LNCaP clone FGC (cell line): ENCODE data around the gene MLLT3.

Source experiments
- DNase-seq: peaks from one replicate; pipeline ENCODE4 v3.0.0-alpha.2; 2011; ENCODE audit warnings: low read depth
- H3K4me3 ChIP-seq: 2 replicates; pipeline ENCODE4 v1.5.1; 2011; ENCODE audit warnings: mild to moderate bottlenecking, low read depth, low read length, control low read depth
- TF ChIP-seq, protein P1 (sequence below): IDR thresholded peaks from 2 replicates; pipeline ENCODE4 v1.5.1; 2012; ENCODE audit warnings: mild to moderate bottlenecking; ENCODE audit not compliant: control insufficient read depth, insufficient read depth; ENCODE audit errors: extremely low read depth

MLLT3 gene

DNA sequence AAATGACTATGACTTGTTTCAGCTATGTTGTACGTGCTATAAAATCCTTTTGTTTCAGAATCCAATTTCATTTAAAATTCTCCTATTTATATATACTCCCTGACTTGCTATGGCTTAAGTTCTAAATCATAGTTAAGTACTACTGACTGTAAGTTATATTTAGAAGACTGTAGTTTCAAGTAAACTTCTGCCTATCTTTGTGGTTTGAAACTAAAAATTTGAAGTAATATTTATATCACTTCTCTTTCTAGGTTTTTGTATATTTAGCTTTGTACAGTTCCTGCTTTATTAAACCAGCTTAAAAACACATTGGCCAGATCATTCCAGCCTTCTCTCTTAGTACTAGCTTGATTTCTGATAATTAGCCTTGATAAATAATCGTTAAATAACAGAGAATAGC lies 196.3 kb downstream of the MLLT3 start:
- no peak for DNase-seq
- H3K4me3 ChIP-seq = no peak overlapping the region
- TF ChIP-seq, protein P1, sequence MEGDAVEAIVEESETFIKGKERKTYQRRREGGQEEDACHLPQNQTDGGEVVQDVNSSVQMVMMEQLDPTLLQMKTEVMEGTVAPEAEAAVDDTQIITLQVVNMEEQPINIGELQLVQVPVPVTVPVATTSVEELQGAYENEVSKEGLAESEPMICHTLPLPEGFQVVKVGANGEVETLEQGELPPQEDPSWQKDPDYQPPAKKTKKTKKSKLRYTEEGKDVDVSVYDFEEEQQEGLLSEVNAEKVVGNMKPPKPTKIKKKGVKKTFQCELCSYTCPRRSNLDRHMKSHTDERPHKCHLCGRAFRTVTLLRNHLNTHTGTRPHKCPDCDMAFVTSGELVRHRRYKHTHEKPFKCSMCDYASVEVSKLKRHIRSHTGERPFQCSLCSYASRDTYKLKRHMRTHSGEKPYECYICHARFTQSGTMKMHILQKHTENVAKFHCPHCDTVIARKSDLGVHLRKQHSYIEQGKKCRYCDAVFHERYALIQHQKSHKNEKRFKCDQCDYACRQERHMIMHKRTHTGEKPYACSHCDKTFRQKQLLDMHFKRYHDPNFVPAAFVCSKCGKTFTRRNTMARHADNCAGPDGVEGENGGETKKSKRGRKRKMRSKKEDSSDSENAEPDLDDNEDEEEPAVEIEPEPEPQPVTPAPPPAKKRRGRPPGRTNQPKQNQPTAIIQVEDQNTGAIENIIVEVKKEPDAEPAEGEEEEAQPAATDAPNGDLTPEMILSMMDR = no peak

DNA sequence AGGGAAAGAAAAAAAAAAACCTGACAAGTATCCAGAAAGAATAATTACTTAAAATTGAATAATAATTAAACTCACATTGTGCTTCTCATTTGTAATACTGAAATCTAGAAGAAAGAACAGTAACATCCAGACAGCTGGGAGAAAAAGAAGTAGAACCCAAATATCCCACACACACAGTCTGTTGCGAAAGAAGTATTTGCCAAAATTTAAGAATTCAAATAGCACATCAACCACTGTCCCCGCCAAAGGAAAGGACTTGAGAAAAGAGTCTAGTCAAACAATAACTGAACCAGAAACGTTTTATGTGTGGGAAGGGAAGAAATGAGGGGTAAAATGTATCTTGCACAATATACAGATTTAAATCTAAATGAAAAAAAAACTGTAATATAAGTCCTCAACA lies 202.8 kb downstream of the MLLT3 start:
- H3K4me3 ChIP-seq = no peak overlapping the region
- TF ChIP-seq, protein P1 = no peak
- no peak for DNase-seq

GRCh38 chr9:20418485-20418884 lies 203.8 kb downstream of the MLLT3 start:
- H3K4me3 ChIP-seq = no peak overlapping the region
- no peak for DNase-seq
- TF ChIP-seq, protein P1 = no peak

DNA sequence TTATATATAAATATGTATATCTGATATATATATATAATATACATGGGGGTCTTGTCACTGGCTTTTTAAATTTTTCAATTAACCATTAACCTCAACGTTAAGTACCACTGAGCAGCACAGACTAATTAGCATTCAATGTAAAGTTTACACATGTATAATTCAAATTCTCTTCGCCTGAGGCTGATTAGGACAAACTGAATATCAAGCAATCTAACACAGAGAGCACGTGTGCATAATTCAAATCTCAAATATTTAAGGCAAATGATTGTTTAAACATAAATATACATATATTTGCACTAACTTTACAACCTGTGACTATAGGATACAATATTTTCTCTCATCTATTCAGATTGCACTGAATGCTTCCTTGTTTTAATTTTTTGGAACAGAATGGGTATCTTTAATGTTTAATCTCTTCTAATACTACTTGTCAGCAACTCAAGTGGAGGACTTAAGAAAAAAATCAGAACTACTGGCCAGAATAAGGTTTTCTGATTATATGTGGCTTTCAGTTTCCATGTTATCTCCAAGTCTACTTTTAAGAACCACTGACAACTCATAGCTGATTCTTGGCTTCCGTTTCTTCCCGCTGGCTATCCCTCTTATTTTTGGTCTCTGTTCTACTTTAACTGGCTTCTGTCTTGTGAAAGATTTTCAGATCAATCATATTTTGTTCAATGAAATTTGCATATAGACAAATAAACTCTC lies 204.8 kb downstream of the MLLT3 start:
- DNase-seq = no peak
- TF ChIP-seq, protein P1 = no peak
- H3K4me3 ChIP-seq = no peak overlapping the region

DNA sequence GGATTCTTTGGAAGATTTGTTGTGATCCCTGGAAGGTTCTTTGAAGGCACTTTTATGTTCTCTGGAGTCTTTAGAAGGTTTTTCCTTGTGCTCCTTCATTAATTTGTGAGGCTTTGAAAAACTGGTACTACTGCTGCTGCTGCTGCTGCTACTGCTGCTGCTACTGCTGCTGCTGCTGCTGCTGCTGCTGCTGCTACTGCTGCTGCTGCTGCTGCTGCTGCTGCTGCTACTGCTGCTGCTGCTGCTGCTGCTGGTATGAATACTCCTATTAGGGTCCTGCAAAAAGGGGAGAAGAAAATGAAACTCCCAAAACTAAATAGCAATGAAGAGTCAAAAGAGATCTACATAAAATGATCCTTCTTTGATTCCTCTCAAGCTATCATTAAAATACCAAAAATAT lies 208.1 kb downstream of the MLLT3 start:
- TF ChIP-seq, protein P1 = no peak
- no peak for DNase-seq
- H3K4me3 ChIP-seq = no peak overlapping the region

- TF ChIP-seq, protein P1 = no peak
- DNase-seq = no peak
- no peak overlapping the region for H3K4me3 ChIP-seq
These were observed 212.8 kb downstream of the MLLT3 start for GRCh38 chr9:20409321-20410092.

GRCh38 chr9:20408513-20408912 lies 213.8 kb downstream of the MLLT3 start:
- no peak for DNase-seq
- TF ChIP-seq, protein P1 = no peak
- H3K4me3 ChIP-seq = no peak overlapping the region
